ENCODE data around the gene USP37. TPM values are rescaled to one million over a fixed set of nuclear protein-coding genes. Genes with fewer than 3 reads are reported as not detected.

Gene USP37
- total and polyA plus RNA-seq, 11 donors: 1.8 to 10.3 (median 5.8) TPM

GRCh38 chr2:218444692-218445357 is 123.3 kb downstream of the USP37 start:
- no peak for DNase-seq
- intact Hi-C loops (cut with DNase I): no loop called here
- Histone ChIP-seq H3K36me3 (peaks cover 0 to 26% (median 22%) of the 10 kb centered on the region in 9 donors), H3K4me1 (no peaks in the 10 kb centered on the region), H3K9me3 (no peaks in the 10 kb centered on the region), H3K4me3 (no peak overlapping the region), H3K27me3 (no peaks in the 10 kb centered on the region), H3K27ac (no peak overlapping the region)
- no peak for ATAC-seq
- TF ChIP-seq, protein P1, sequence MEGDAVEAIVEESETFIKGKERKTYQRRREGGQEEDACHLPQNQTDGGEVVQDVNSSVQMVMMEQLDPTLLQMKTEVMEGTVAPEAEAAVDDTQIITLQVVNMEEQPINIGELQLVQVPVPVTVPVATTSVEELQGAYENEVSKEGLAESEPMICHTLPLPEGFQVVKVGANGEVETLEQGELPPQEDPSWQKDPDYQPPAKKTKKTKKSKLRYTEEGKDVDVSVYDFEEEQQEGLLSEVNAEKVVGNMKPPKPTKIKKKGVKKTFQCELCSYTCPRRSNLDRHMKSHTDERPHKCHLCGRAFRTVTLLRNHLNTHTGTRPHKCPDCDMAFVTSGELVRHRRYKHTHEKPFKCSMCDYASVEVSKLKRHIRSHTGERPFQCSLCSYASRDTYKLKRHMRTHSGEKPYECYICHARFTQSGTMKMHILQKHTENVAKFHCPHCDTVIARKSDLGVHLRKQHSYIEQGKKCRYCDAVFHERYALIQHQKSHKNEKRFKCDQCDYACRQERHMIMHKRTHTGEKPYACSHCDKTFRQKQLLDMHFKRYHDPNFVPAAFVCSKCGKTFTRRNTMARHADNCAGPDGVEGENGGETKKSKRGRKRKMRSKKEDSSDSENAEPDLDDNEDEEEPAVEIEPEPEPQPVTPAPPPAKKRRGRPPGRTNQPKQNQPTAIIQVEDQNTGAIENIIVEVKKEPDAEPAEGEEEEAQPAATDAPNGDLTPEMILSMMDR (IDR thresholded peaks at IDR 0.05): no peak
- no peak for TF ChIP-seq POLR2A (IDR thresholded peaks at IDR 0.05)
- WGBS, 4 donors: 92 to 97% (median 97%) methylated on average over 7 of the region's 7 CpGs

DNA sequence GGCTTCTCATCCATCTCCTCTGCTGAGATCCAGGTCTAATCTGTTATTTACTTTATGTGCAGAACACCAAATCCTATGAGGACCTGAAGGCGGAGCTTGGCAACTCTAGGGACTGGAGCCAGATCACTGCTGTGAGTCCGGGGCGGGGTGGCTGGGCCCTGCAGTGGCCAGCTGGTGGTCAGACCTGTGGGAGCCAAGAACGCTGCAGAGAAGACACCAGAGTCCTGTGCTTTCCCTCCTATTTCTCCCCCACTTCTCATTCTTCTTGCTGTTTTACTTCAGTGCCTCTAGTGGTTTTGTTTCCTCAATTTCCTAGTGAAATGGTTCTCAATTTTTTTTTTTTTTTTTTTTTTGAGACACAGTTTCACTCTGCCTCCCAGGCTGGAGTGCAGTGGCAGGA is 129.6 kb downstream of the USP37 start:
- Histone ChIP-seq H3K27ac (no peak overlapping the region), H3K27me3 (no peaks in the 10 kb centered on the region), H3K4me1 (peaks cover 0 to 6% (median 0%) of the 10 kb centered on the region in 12 donors), H3K9me3 (no peaks in the 10 kb centered on the region), H3K36me3 (no peaks in the 10 kb centered on the region), H3K4me3 (no peak overlapping the region)
- no peak for TF ChIP-seq POLR2A (IDR thresholded peaks at IDR 0.05)
- TF ChIP-seq, protein P1 (IDR thresholded peaks at IDR 0.05): no peak
- WGBS, 4 donors: 60 to 74% (median 69%) methylated on average over 4 of the region's 4 CpGs
- ATAC-seq: no peak
- intact Hi-C loops (cut with DNase I): no loop called here
- DNase-seq: peak in 1 of 5 donors; percentile 46

DNA sequence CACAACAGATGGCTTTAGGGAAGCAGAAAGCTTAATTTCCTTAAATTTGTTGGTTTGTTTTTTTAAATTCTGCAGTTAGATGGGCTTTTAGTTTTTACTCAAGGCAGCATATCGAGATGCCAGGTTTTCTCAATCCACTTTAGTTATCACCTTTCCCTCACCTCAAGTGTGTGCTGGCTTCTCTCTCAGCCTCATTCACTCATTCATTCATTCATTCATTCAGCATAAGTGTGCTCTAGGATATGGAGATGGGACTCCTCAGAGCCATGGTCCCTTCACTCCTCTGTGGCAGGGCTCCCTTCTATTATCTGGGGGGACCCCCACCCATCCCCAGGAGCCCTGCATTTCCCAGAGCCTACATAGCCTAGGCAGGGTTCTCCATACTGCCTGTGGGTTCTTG is 130.2 kb downstream of the USP37 start:
- WGBS, 4 donors: 92 to 100% (median 96%) methylated on average over 1 of the region's 1 CpG
- no peak for DNase-seq
- no peaks in the 10 kb centered on the region for H3K27me3 ChIP-seq
- no peak for ATAC-seq
- peaks cover 0 to 6% (median 0%) of the 10 kb centered on the region in 12 donors for H3K4me1 ChIP-seq
- intact Hi-C loops (cut with DNase I): no loop called here
- H3K27ac ChIP-seq: no peak overlapping the region
- TF ChIP-seq, protein P1 (IDR thresholded peaks at IDR 0.05): no peak
- TF ChIP-seq POLR2A (IDR thresholded peaks at IDR 0.05): no peak
- H3K9me3 ChIP-seq: no peaks in the 10 kb centered on the region
- no peak overlapping the region for H3K4me3 ChIP-seq
- no peaks in the 10 kb centered on the region for H3K36me3 ChIP-seq

- no peak overlapping the region for H3K4me3 ChIP-seq
- H3K4me1 ChIP-seq: peaks cover 0 to 6% (median 0%) of the 10 kb centered on the region in 12 donors
- H3K36me3 ChIP-seq: no peaks in the 10 kb centered on the region
- intact Hi-C loops (cut with DNase I): no loop called here
- 91 to 97% (median 92%) methylated on average over 5 of the region's 5 CpGs for WGBS, 4 donors
- no peaks in the 10 kb centered on the region for H3K9me3 ChIP-seq
- no peaks in the 10 kb centered on the region for H3K27me3 ChIP-seq
- no peak for DNase-seq
- no peak overlapping the region for H3K27ac ChIP-seq
- TF ChIP-seq POLR2A (IDR thresholded peaks at IDR 0.05): no peak
- TF ChIP-seq, protein P1 (IDR thresholded peaks at IDR 0.05): no peak
- ATAC-seq: no peak
These were observed 131.2 kb downstream of the USP37 start for GRCh38 chr2:218436992-218437391.

All from heart left ventricle (tissue), 16 donors.